ENCODE measurements around the gene NUDCD3.

The NUDCD3 gene

GRCh38 chr7:44520574-44520973 lies 30.1 kb upstream of the NUDCD3 start:
- no peak for DNase-seq
- Histone ChIP-seq H3K27me3 (replicated peaks) (no peaks in the 10 kb centered on the region), H3K4me3 (ENCODE audit: low read depth, low read length) (no peak overlapping the region), H3K27ac (no peak overlapping the region), H3K36me3 (replicated peaks) (no peaks in the 10 kb centered on the region)
- TF ChIP-seq, protein P1, sequence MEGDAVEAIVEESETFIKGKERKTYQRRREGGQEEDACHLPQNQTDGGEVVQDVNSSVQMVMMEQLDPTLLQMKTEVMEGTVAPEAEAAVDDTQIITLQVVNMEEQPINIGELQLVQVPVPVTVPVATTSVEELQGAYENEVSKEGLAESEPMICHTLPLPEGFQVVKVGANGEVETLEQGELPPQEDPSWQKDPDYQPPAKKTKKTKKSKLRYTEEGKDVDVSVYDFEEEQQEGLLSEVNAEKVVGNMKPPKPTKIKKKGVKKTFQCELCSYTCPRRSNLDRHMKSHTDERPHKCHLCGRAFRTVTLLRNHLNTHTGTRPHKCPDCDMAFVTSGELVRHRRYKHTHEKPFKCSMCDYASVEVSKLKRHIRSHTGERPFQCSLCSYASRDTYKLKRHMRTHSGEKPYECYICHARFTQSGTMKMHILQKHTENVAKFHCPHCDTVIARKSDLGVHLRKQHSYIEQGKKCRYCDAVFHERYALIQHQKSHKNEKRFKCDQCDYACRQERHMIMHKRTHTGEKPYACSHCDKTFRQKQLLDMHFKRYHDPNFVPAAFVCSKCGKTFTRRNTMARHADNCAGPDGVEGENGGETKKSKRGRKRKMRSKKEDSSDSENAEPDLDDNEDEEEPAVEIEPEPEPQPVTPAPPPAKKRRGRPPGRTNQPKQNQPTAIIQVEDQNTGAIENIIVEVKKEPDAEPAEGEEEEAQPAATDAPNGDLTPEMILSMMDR (IDR thresholded peaks at IDR 0.05; ENCODE audit: low read depth, low read length, missing control alignments), result no peak
- in situ Hi-C loops (cut with HindIII; ENCODE audit: low pct_ligation_motif_present, low sequenced_read_pairs), result no loop called here

DNA sequence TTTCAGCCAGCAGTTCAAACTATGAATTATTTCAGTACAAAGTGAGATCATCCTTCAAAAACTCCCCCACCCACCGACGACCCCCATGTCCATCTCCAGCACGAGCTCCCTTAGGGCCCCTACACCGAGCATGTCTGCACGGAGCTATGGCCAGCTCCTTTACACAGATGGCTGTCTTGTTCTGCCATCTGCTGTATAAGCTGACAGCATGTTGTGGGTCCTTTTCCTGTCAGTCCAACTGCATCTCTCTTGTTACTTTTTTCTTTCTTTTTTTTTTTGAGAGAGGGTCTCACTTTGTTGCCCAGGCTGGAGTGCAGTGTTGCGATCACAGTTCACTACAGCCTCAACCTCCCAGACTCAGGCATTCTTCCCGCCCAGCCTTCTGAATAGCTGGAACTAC lies 29.1 kb upstream of the NUDCD3 start:
- DNase-seq, result no peak
- H3K27ac ChIP-seq, result no peak overlapping the region
- in situ Hi-C loops (cut with HindIII; ENCODE audit: low pct_ligation_motif_present, low sequenced_read_pairs), result no loop called here

GRCh38 chr7:44518761-44519160 lies 28.3 kb upstream of the NUDCD3 start:
- in situ Hi-C loops (cut with HindIII; ENCODE audit: low pct_ligation_motif_present, low sequenced_read_pairs), result no loop called here
- TF ChIP-seq, protein P1 (IDR thresholded peaks at IDR 0.05; ENCODE audit: low read depth, low read length, missing control alignments), result no peak
- Histone ChIP-seq H3K36me3 (replicated peaks) (no peaks in the 10 kb centered on the region), H3K27ac (no peak overlapping the region), H3K27me3 (replicated peaks) (no peaks in the 10 kb centered on the region), H3K4me3 (ENCODE audit: low read depth, low read length) (no peak overlapping the region)
- no peak for DNase-seq

More for the DNA sequence above, 29.1 kb upstream of the NUDCD3 start:
- H3K27me3 ChIP-seq (replicated peaks), result no peaks in the 10 kb centered on the region
- no peak overlapping the region for H3K4me3 ChIP-seq (ENCODE audit: low read depth, low read length)
- TF ChIP-seq, protein P1 (IDR thresholded peaks at IDR 0.05; ENCODE audit: low read depth, low read length, missing control alignments), result no peak
- H3K36me3 ChIP-seq (replicated peaks), result no peaks in the 10 kb centered on the region

DNA sequence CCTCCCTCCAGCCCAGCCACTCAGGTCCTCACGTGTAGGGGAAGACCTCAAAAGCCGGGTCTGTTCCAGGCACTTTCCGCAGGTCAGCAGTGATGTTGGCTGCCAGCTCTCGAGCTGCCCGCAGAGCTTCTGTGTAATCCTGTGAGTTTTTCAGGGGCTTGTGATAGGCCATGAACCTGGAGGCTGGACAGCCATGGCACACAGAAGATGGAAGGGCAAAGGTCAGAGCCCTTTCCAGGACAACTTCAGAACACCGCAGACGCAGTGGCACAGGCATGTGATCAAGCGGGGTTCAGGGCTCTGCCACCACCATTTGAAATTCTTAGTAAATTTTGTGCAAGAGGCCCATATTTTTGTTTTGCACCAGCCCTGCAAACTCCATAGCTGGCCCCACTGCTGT lies 26.7 kb upstream of the NUDCD3 start:
- H3K4me3 ChIP-seq (ENCODE audit: low read depth, low read length), result no peak overlapping the region
- in situ Hi-C loops (cut with HindIII; ENCODE audit: low pct_ligation_motif_present, low sequenced_read_pairs), result no loop called here
- H3K36me3 ChIP-seq (replicated peaks), result no peaks in the 10 kb centered on the region
- TF ChIP-seq, protein P1 (IDR thresholded peaks at IDR 0.05; ENCODE audit: low read depth, low read length, missing control alignments), result no peak
- no peak for DNase-seq
- H3K27ac ChIP-seq, result no peak overlapping the region
- H3K27me3 ChIP-seq (replicated peaks), result no peaks in the 10 kb centered on the region

DNA sequence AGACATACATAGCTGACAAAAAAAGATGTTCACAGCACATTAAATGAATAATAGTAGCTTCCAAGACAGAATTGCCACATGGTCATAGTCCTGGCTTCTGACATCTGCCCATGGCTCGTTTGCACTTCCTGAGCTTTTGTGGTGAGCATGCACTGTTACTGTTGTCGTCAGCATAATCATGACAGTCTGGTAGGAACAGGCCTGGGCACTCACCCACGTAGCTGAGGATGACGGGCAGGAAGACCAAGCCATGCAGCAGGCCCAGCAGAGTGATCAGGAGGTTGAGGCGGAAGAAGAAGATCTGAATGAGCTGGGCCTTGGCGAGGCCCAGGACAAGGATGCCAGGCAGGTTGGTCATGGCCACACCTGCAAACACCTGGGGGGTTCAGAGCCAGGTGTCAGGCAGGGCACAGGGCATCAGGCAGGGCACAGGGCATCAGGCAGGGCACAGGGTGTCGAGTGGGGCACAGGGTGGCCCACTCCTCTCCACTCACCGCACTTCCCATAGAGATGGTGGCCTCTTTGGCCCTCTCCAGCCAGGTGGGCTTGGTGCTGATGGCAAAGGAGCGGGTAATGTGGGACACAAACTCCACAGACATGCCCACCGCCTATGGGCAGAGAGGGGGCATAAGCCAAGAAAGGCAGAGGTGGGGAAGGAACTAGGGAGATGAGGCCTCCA lies 25.3 kb upstream of the NUDCD3 start:
- in situ Hi-C loops (cut with HindIII; ENCODE audit: low pct_ligation_motif_present, low sequenced_read_pairs), result no loop called here
- no peak overlapping the region for H3K4me3 ChIP-seq (ENCODE audit: low read depth, low read length)
- DNase-seq, result no peak
- no peaks in the 10 kb centered on the region for H3K36me3 ChIP-seq (replicated peaks)
- TF ChIP-seq, protein P1 (IDR thresholded peaks at IDR 0.05; ENCODE audit: low read depth, low read length, missing control alignments), result no peak
- H3K27me3 ChIP-seq (replicated peaks), result no peaks in the 10 kb centered on the region
- no peak overlapping the region for H3K27ac ChIP-seq

DNA sequence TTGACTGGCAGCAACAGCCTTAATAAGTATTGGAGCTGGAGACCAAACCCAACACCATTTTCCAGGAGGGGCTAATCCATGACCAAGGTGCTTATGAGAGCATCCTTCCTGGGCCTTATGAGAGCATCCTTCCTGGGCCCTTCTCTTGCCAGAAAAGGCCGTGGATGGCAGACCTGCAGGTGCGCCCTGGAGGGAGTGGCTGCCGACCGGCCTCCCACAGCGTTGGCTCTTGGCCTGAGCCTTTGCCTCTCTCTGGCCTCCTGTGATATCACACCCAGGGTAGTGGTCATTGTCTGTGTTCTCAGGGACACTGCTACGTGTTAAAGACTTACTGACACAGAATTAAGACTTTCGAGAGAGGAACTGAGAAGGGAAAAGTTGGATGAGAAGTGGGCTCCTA lies 22.3 kb upstream of the NUDCD3 start:
- H3K36me3 ChIP-seq (replicated peaks), result no peaks in the 10 kb centered on the region
- no peak overlapping the region for H3K4me3 ChIP-seq (ENCODE audit: low read depth, low read length)
- in situ Hi-C loops (cut with HindIII; ENCODE audit: low pct_ligation_motif_present, low sequenced_read_pairs), result no loop called here
- H3K27me3 ChIP-seq (replicated peaks), result no peaks in the 10 kb centered on the region
- TF ChIP-seq, protein P1 (IDR thresholded peaks at IDR 0.05; ENCODE audit: low read depth, low read length, missing control alignments), result no peak
- no peak overlapping the region for H3K27ac ChIP-seq
- DNase-seq, result no peak
